KMS-11 (cell line): ENCODE measurements around the gene NRXN3.

Experiments
- H2AFZ ChIP-seq: fragments of 200-600 bp; sonication (generic); 2 replicates; pipeline ENCODE4 v1.6.1; 2016; ENCODE audit warnings: antibody characterized with exemption, mixed run types, low read depth
- H3K27ac ChIP-seq: fragments of 200-600 bp; sonication (generic); 2 replicates; pipeline ENCODE4 v1.6.1; 2016; ENCODE audit warnings: mild to moderate bottlenecking, mixed run types
- H3K27me3 ChIP-seq: fragments of 200-600 bp; sonication (generic); 2 replicates; pipeline ENCODE4 v1.6.1; 2017; ENCODE audit warnings: mild to moderate bottlenecking, low read depth, mixed run types, moderate library complexity; ENCODE audit not compliant: insufficient read depth
- H3K36me3 ChIP-seq: fragments of 200-600 bp; sonication (generic); 2 replicates; pipeline ENCODE4 v1.6.1; 2017; ENCODE audit warnings: mild to moderate bottlenecking, mixed run types; ENCODE audit not compliant: insufficient read depth
- H3K4me1 ChIP-seq: fragments of 200-600 bp; sonication (generic); 2 replicates; pipeline ENCODE4 v1.6.1; 2016; ENCODE audit warnings: mild to moderate bottlenecking, low read depth, mixed run types; ENCODE audit not compliant: poor library complexity, severe bottlenecking
- H3K4me2 ChIP-seq: fragments of 200-600 bp; sonication (generic); 2 replicates; pipeline ENCODE4 v1.7.0; 2016; ENCODE audit warnings: mild to moderate bottlenecking, mixed run types
- H3K4me3 ChIP-seq: fragments of 200-600 bp; sonication (generic); IDR thresholded peaks from 2 replicates; pipeline ENCODE4 v1.6.1; 2017; ENCODE audit warnings: low read depth, low read length, mixed read lengths; ENCODE audit not compliant: insufficient read depth
- H3K79me2 ChIP-seq: fragments of 200-600 bp; sonication (generic); 2 replicates; pipeline ENCODE4 v1.6.1; 2016; ENCODE audit warnings: low read depth, mixed run types; ENCODE audit not compliant: insufficient read depth
- H3K9ac ChIP-seq: fragments of 200-600 bp; sonication (generic); 2 replicates; pipeline ENCODE4 v1.6.1; 2016; ENCODE audit warnings: mild to moderate bottlenecking, mixed run types
- H4K20me1 ChIP-seq: fragments of 200-600 bp; sonication (generic); 2 replicates; pipeline ENCODE4 v1.6.1; 2016; ENCODE audit warnings: mild to moderate bottlenecking, mixed run types; ENCODE audit not compliant: insufficient read depth
- TF ChIP-seq, protein P1 (sequence below): fragments of 200-600 bp; sonication (generic); conservative IDR thresholded peaks from 2 replicates; pipeline ENCODE4 v1.6.1; 2017; ENCODE audit warnings: low read depth, mild to moderate bottlenecking, antibody characterized with exemption, low read length, moderate library complexity, mixed read lengths

The NRXN3 gene

GRCh38 chr14:78197051-78197450 lies 26.9 kb downstream of the NRXN3 start:
- Histone ChIP-seq H3K27me3 (no peaks in the 10 kb centered on the region), H3K9ac (no peak overlapping the region), H3K79me2 (no peaks in the 10 kb centered on the region), H4K20me1 (no peaks in the 10 kb centered on the region), H3K4me1 (no peaks in the 10 kb centered on the region), H3K4me3 (no peak overlapping the region), H3K27ac (no peak overlapping the region), H3K36me3 (no peaks in the 10 kb centered on the region), H2AFZ (no peak overlapping the region), H3K4me2 (no peak overlapping the region)
- TF ChIP-seq, protein P1, sequence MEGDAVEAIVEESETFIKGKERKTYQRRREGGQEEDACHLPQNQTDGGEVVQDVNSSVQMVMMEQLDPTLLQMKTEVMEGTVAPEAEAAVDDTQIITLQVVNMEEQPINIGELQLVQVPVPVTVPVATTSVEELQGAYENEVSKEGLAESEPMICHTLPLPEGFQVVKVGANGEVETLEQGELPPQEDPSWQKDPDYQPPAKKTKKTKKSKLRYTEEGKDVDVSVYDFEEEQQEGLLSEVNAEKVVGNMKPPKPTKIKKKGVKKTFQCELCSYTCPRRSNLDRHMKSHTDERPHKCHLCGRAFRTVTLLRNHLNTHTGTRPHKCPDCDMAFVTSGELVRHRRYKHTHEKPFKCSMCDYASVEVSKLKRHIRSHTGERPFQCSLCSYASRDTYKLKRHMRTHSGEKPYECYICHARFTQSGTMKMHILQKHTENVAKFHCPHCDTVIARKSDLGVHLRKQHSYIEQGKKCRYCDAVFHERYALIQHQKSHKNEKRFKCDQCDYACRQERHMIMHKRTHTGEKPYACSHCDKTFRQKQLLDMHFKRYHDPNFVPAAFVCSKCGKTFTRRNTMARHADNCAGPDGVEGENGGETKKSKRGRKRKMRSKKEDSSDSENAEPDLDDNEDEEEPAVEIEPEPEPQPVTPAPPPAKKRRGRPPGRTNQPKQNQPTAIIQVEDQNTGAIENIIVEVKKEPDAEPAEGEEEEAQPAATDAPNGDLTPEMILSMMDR: no peak

DNA sequence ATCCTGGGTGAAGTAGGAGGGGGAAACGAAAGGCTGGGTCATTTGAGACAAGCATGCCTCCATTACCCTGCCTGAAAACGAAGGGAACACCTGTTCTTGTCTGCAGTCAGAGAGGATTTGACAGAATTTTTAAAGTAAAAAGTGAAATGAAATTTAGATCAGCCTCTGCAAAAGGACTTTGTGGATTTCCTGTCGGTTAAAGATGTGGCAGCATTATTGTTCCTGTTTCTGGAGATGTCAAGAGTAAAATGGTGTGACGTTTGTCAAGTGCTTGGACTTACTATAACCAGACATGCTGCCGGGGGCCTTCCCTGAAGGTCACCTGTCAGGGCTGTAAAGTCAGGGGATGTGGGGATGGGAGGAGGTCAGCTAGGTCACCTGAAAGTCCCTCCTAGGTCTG lies 32.0 kb downstream of the NRXN3 start:
- no peaks in the 10 kb centered on the region for H4K20me1 ChIP-seq
- TF ChIP-seq, protein P1: no peak
- H3K4me2 ChIP-seq: no peak overlapping the region
- H3K27ac ChIP-seq: no peak overlapping the region
- no peaks in the 10 kb centered on the region for H3K27me3 ChIP-seq
- H3K9ac ChIP-seq: no peak overlapping the region
- no peak overlapping the region for H2AFZ ChIP-seq
- H3K79me2 ChIP-seq: no peaks in the 10 kb centered on the region
- H3K4me1 ChIP-seq: no peaks in the 10 kb centered on the region
- no peak overlapping the region for H3K4me3 ChIP-seq
- H3K36me3 ChIP-seq: no peaks in the 10 kb centered on the region

DNA sequence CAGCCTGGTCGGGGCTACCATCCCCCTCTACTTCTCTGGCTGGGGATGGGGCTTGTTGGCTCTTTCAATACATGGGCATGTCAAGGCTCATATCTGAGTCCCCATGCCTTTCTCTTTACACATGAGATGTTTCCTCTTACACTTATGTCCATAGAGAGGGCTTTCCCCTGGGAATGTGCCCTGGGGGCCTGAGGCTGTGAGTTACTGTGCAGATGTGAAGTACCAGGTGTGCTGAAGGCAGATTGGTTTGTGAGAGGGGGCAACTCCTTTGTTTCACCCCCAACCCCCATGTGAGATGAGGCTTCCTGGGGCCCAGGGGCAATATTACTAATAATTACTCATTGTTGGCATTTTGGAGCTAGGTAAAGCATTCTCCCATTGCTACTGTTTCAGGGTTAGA lies 32.8 kb downstream of the NRXN3 start:
- TF ChIP-seq, protein P1: no peak
- Histone ChIP-seq H3K27me3 (no peaks in the 10 kb centered on the region), H3K4me2 (no peak overlapping the region), H4K20me1 (no peaks in the 10 kb centered on the region), H3K4me3 (no peak overlapping the region), H3K9ac (no peak overlapping the region), H3K27ac (no peak overlapping the region), H3K36me3 (no peaks in the 10 kb centered on the region), H3K4me1 (no peaks in the 10 kb centered on the region), H3K79me2 (no peaks in the 10 kb centered on the region), H2AFZ (no peak overlapping the region)

DNA sequence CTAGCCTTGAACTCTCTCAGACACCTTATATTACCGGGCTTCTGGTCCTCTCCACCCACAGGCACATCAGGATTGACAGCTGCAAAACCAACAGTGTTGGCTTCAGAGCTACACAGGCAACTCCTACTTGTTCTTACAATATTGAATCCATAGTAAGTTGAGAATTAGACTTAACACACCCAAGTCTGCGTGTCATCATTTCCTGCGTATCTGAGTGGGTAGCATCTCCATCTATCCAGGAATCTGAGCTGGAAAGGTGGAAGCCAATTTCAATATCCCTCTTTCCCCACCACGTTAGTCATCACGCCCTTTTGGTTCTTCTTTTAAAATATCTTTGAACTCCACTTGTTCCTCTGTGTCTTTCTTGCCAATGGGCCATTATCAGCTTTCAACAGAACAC lies 37.2 kb downstream of the NRXN3 start:
- H2AFZ ChIP-seq: no peak overlapping the region
- H3K79me2 ChIP-seq: no peaks in the 10 kb centered on the region
- no peak overlapping the region for H3K9ac ChIP-seq
- H3K27me3 ChIP-seq: no peaks in the 10 kb centered on the region
- TF ChIP-seq, protein P1: no peak
- no peaks in the 10 kb centered on the region for H3K4me1 ChIP-seq
- H3K36me3 ChIP-seq: no peaks in the 10 kb centered on the region
- H3K27ac ChIP-seq: no peak overlapping the region
- no peaks in the 10 kb centered on the region for H4K20me1 ChIP-seq
- no peak overlapping the region for H3K4me2 ChIP-seq
- H3K4me3 ChIP-seq: no peak overlapping the region
